Adrenal gland (tissue), 12 donors: ENCODE data around the gene CD151. TPM values are rescaled to one million over a fixed set of nuclear protein-coding genes. Genes with fewer than 3 reads are reported as not detected.

ENCODE experiments used
- DNase-seq, 7 donors: peaks; one replicate each; pipeline ENCODE4 v3.0.0-alpha.2; 2019 to 2020
- H3K27ac ChIP-seq, 5 donors: fragments of 200-600 bp; sonication (generic) in 4 of 5; 1 replicate in 3 of 5; 2 replicates in 2 of 5; pipeline versions ENCODE4 v1.5.1 to v1.8.0; 2016 to 2020; ENCODE audit warnings: mild to moderate bottlenecking in 1 of 5
- H3K27me3 ChIP-seq: fragments of 200-600 bp; 2 replicates; pipeline ENCODE4 v1.8.0; 2021
- H3K36me3 ChIP-seq, 2 donors: fragments of 200-600 bp; replicated peaks in 1 of 2; 1 replicate in 1 of 2; 2 replicates in 1 of 2; pipeline versions ENCODE4 v1.5.1 to v1.8.0; 2018 to 2022
- H3K4me1 ChIP-seq, 2 donors: fragments of 200-600 bp; replicated peaks in 1 of 2; 1 replicate in 1 of 2; 2 replicates in 1 of 2; pipeline versions ENCODE4 v1.5.1 to v1.8.0; 2018 to 2021
- H3K4me3 ChIP-seq, 4 donors: fragments of 200-600 bp; sonication (generic) in 3 of 4; one replicate each; pipeline ENCODE4 v1.5.1; 2016 to 2018
- H3K9me3 ChIP-seq, 3 donors: fragments of 200-600 bp; sonication (generic) in 1 of 3; replicated peaks in 1 of 3; 1 replicate in 2 of 3; 2 replicates in 1 of 3; pipeline versions ENCODE4 v1.5.1 to v1.8.0; 2016 to 2021
- POLR2A ChIP-seq, 2 donors: fragments of 450-650 bp; IDR thresholded peaks; one replicate each; pipeline ENCODE4 v1.6.1; 2017; ENCODE audit warnings: antibody characterized with exemption in 2 of 2, mild to moderate bottlenecking in 2 of 2, moderate library complexity in 1 of 2
- WGBS, 4 donors: extraction: QIAGEN DNeasy Blood & Tissue Kit in 2 of 4; methylation state at CpG; one replicate each; pipeline versions ENCODE4 v1.1.5 to v1.1.7; 2013 to 2017; 5-methylcytosine and 5-hydroxymethylcytosine counted together
- intact Hi-C, 2 donors: fragments of 100-400 bp; cut with DNase I; formaldehyde crosslinking; loops; one replicate each; pipeline versions ENCODE4 v1.14.1 to v1.15.0; 2022 to 2023
- polyA plus RNA-seq, 3 donors: library from polyadenylated mRNA; stranded (reverse); fragments of 200-250 nt in 2 of 3; fragments of 350-450 nt in 1 of 3; fragmentation: Illumina TruSeq in 1 of 3; extraction: RNeasy Lipid Tissue Mini Kit (QIAGEN cat#74804) in 1 of 3; gene quantifications; one replicate each; pipeline ENCODE4 v1.2.3, GENCODE V29; 2013 to 2014
- total RNA-seq, 9 donors: library from RNA; depleted of rRNA in 4 of 9; stranded (reverse); fragments of >200 nt in 4 of 9; fragments of 120-200 nt in 1 of 9; fragmentation: NEBNext Ultra II Directional in 1 of 9; extraction: Animal tissue kit (Norgen Biotek cat#: 25700) in 1 of 9; gene quantifications; one replicate each; pipeline versions ENCODE4 v1.1.0 to v1.2.4, GENCODE V29; 2013 to 2023
- TF ChIP-seq, protein P1 (sequence below), 6 experiments: fragments of 450-650 bp in 4 of 6; fragments of 200-600 bp in 2 of 6; sonication (generic) in 1 of 6; IDR thresholded peaks; 1 replicate in 5 of 6; 2 replicates in 1 of 6; pipeline versions ENCODE4 v1.5.1 to v1.8.0; 2016 to 2021; ENCODE audit warnings: antibody characterized with exemption in 6 of 6, mild to moderate bottlenecking in 2 of 6, moderate library complexity in 1 of 6
- donor health status: healthy with polysubstance abuse.
- donor health status: Bipolar disorder and iron deficiency.
- donor health status: DM: yes; HTN: yes; CAD: no.
- donor health status: DM: no; HTN: no; CAD: no.
- donor health status: DM: no; HTN: no; CAD: no.
- donor health status: DM: yes; HTN: yes; CAD: no.

CD151 gene
- total and polyA plus RNA-seq, 12 donors, result 111 to 387 (median 285) TPM

DNA sequence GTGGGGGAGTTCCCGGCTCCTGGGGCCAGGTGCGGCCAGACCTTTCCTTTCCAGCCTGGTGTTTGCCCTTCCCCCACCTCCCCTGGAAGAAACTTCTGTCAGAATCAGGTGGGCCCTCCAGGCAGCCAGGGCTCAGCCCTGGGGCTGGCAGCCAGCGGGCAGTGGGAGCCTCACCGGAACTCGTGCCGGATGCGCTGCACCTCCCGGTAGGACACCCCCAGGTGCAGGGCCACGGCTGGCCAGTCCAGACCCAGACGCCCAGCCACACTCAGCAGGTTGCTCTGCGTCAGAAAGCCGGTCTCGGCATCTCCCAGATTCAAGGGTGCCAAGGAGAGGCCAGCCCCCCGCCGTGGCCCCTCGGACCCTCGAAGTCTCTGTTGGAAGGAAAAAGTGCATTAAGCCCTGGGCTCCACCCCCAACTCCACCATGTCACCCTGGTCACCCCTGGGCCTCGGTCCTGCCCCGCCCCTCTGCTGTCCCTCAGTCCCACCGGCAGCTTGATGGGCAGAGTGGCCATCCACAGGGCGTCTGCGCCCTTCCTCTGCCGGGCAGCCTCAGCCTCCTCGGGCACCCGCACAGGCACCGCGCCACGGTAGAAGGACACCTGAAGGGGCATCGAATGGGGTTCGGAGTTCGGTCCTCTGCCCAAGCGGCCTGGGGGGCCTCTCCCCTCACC, 33.0 kb upstream of the CD151 start:
- intact Hi-C loops, result no loop called here
- no peak for TF ChIP-seq POLR2A (IDR thresholded peaks at IDR 0.05)
- TF ChIP-seq, protein P1, sequence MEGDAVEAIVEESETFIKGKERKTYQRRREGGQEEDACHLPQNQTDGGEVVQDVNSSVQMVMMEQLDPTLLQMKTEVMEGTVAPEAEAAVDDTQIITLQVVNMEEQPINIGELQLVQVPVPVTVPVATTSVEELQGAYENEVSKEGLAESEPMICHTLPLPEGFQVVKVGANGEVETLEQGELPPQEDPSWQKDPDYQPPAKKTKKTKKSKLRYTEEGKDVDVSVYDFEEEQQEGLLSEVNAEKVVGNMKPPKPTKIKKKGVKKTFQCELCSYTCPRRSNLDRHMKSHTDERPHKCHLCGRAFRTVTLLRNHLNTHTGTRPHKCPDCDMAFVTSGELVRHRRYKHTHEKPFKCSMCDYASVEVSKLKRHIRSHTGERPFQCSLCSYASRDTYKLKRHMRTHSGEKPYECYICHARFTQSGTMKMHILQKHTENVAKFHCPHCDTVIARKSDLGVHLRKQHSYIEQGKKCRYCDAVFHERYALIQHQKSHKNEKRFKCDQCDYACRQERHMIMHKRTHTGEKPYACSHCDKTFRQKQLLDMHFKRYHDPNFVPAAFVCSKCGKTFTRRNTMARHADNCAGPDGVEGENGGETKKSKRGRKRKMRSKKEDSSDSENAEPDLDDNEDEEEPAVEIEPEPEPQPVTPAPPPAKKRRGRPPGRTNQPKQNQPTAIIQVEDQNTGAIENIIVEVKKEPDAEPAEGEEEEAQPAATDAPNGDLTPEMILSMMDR (IDR thresholded peaks at IDR 0.05), result no peak
- Histone ChIP-seq H3K9me3 (no peaks in the 10 kb centered on the region), H3K4me3 (no peak overlapping the region), H3K4me1 (peaks cover 25 to 34% of the 10 kb centered on the region in 2 donors), H3K27me3 (no peaks in the 10 kb centered on the region), H3K36me3 (peaks cover 0 to 42% of the 10 kb centered on the region in 2 donors), H3K27ac (no peak overlapping the region)
- DNase-seq, result no peak
- WGBS, 4 donors, result 92 to 95% (median 93%) methylated on average over 17 to 32 of the region's 32 CpGs

- DNase-seq, result no peak
- TF ChIP-seq, protein P1 (IDR thresholded peaks at IDR 0.05), result no peak
- no peak for TF ChIP-seq POLR2A (IDR thresholded peaks at IDR 0.05)
- Histone ChIP-seq H3K27me3 (no peaks in the 10 kb centered on the region), H3K4me1 (peaks cover 24 to 32% of the 10 kb centered on the region in 2 donors), H3K4me3 (no peak overlapping the region), H3K27ac (no peak overlapping the region), H3K9me3 (no peaks in the 10 kb centered on the region), H3K36me3 (peaks cover 0 to 42% of the 10 kb centered on the region in 2 donors)
- intact Hi-C loops, result no loop called here
- WGBS, 4 donors, result 87 to 95% (median 91%) methylated on average over 9 to 30 of the region's 30 CpGs
Measured at GRCh38 chr11:800473-800872, 32.3 kb upstream of the CD151 start.

GRCh38 chr11:801097-801780, 31.5 kb upstream of the CD151 start:
- peaks cover 0 to 42% of the 10 kb centered on the region in 2 donors for H3K36me3 ChIP-seq
- WGBS, 4 donors, result 80 to 90% (median 90%) methylated on average over 9 to 20 of the region's 20 CpGs
- no peak overlapping the region for H3K27ac ChIP-seq
- no peak for TF ChIP-seq POLR2A (IDR thresholded peaks at IDR 0.05)
- no peak for DNase-seq
- H3K27me3 ChIP-seq, result no peaks in the 10 kb centered on the region
- H3K4me3 ChIP-seq, result no peak overlapping the region
- H3K4me1 ChIP-seq, result peaks cover 19 to 29% of the 10 kb centered on the region in 2 donors
- intact Hi-C loops, result no loop called here
- no peaks in the 10 kb centered on the region for H3K9me3 ChIP-seq

DNA sequence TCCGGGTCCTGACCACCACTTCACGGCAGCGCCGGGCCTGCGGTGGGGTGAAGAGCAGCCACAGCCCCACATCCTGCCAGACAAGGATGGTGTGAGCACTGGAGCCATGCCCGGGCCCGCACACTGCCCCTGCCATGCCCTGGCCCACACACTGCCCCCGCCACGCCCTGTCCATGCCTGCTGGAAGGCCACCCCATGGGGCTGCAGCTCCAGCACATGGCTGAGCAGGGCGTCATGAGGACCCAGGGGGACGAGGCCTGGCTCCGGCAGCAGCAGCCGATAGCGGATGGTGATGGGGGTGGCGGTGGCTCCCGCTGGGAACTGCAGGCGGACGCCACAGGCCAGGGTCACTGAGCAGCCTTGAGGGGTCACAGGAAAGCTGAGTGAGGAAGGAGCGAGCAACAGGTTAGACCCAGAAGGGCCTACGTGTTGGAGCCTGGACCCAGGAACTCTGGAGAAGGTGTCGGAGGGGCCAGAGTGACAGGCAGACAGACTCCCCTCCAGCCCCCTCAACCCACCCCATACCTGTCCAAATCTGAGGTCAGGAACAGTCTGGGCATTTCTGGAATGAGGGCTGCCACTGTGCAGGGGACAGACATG, 30.6 kb upstream of the CD151 start:
- Histone ChIP-seq H3K27me3 (no peaks in the 10 kb centered on the region), H3K36me3 (peaks cover 0 to 42% of the 10 kb centered on the region in 2 donors), H3K9me3 (no peaks in the 10 kb centered on the region), H3K27ac (no peak overlapping the region), H3K4me1 (peaks cover 11 to 20% of the 10 kb centered on the region in 2 donors), H3K4me3 (no peak overlapping the region)
- 94 to 98% (median 95%) methylated on average over 11 to 21 of the region's 21 CpGs for WGBS, 4 donors
- DNase-seq, result no peak
- TF ChIP-seq, protein P1 (IDR thresholded peaks at IDR 0.05), result no peak
- no peak for TF ChIP-seq POLR2A (IDR thresholded peaks at IDR 0.05)
- intact Hi-C loops, result no loop called here
